Tibial nerve (tissue), 4 donors: ENCODE data around the gene DLK2.

Experiments used
- EP300 ChIP-seq, 2 donors: sonication (generic); formaldehyde crosslinking; IDR thresholded peaks; one replicate each; pipeline ENCODE4 v1.6.1; 2017; ENCODE audit warnings: antibody characterized with exemption in 2 of 2, mild to moderate bottlenecking in 1 of 2
- POLR2A ChIP-seq, 2 donors: fragments of 450-650 bp; IDR thresholded peaks; one replicate each; pipeline ENCODE4 v1.6.1; 2017; ENCODE audit warnings: antibody characterized with exemption in 2 of 2, mild to moderate bottlenecking in 2 of 2, moderate library complexity in 2 of 2
- TF ChIP-seq, protein P1 (sequence below), 5 experiments: fragments of 200-600 bp in 3 of 5; fragments of 450-650 bp in 2 of 5; sonication (generic) in 3 of 5; IDR thresholded peaks; one replicate each; pipeline ENCODE4 v1.5.1; 2016 to 2019; ENCODE audit warnings: antibody characterized with exemption in 5 of 5, mild to moderate bottlenecking in 3 of 5, moderate library complexity in 2 of 5

DNA sequence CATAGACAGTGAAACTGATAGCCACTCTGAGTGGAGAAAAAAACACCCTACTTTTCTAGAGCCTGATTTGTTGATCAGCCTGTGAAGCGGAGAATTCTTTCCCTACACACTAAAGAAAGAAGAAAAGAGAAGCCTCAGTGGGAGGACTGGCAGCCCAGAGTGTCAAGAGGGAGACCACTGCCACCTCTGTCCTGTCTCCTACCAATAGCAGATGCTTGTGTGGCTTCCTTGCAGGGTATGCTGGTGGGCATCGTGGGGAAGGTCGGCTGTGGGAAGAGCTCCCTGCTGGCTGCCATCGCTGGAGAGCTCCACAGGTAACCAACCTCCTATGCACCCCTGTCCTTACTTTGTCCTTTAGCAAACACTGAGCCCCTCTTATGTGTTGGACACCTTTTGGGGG is 17.6 kb downstream of the DLK2 start:
- TF ChIP-seq, protein P1, sequence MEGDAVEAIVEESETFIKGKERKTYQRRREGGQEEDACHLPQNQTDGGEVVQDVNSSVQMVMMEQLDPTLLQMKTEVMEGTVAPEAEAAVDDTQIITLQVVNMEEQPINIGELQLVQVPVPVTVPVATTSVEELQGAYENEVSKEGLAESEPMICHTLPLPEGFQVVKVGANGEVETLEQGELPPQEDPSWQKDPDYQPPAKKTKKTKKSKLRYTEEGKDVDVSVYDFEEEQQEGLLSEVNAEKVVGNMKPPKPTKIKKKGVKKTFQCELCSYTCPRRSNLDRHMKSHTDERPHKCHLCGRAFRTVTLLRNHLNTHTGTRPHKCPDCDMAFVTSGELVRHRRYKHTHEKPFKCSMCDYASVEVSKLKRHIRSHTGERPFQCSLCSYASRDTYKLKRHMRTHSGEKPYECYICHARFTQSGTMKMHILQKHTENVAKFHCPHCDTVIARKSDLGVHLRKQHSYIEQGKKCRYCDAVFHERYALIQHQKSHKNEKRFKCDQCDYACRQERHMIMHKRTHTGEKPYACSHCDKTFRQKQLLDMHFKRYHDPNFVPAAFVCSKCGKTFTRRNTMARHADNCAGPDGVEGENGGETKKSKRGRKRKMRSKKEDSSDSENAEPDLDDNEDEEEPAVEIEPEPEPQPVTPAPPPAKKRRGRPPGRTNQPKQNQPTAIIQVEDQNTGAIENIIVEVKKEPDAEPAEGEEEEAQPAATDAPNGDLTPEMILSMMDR (IDR thresholded peaks at IDR 0.05) = no peak
- no peak for TF ChIP-seq POLR2A (IDR thresholded peaks at IDR 0.05)
- TF ChIP-seq EP300 (IDR thresholded peaks at IDR 0.05) = no peak
